Measurements from ENCODE around the gene GZF1. TPM values are rescaled to one million over a fixed set of nuclear protein-coding genes. Genes with fewer than 3 reads are reported as not detected.

GZF1 gene
- polyA plus RNA-seq, 1 donor: 8.8 TPM

- H3K27ac ChIP-seq (ENCODE audit: low read length): no peak overlapping the region
- no peaks in the 10 kb centered on the region for H3K9me3 ChIP-seq (ENCODE audit: control insufficient read depth, low read depth, low read length)
- peaks cover 37% of the 10 kb centered on the region for H3K36me3 ChIP-seq (ENCODE audit: control insufficient read depth, insufficient read depth, low read length)
- DNase-seq: no peak
- H3K4me3 ChIP-seq (ENCODE audit: low read length): no peak overlapping the region
- H3K27me3 ChIP-seq (ENCODE audit: control insufficient read depth, insufficient read depth, low read length): no peaks in the 10 kb centered on the region
- WGBS (ENCODE audit: insufficient coverage, low lambda C conversion rate): 100% methylated on average over 1 of the region's 3 CpGs
- no peaks in the 10 kb centered on the region for H3K4me1 ChIP-seq (ENCODE audit: control insufficient read depth, insufficient read depth, low read length)
These were observed 25.1 kb downstream of the GZF1 start for GRCh38 chr20:23387118-23387443.

GRCh38 chr20:23390091-23390774 lies 28.3 kb downstream of the GZF1 start:
- Histone ChIP-seq H3K4me3 (ENCODE audit: low read length) (no peak overlapping the region), H3K9me3 (ENCODE audit: control insufficient read depth, low read depth, low read length) (no peaks in the 10 kb centered on the region), H3K27me3 (ENCODE audit: control insufficient read depth, insufficient read depth, low read length) (no peaks in the 10 kb centered on the region), H3K4me1 (ENCODE audit: control insufficient read depth, insufficient read depth, low read length) (no peaks in the 10 kb centered on the region), H3K27ac (ENCODE audit: low read length) (no peak overlapping the region), H3K36me3 (ENCODE audit: control insufficient read depth, insufficient read depth, low read length) (peaks cover 57% of the 10 kb centered on the region)
- WGBS (ENCODE audit: insufficient coverage, low lambda C conversion rate): no CpG with 5 or more reads among the region's 1 CpG
- DNase-seq: no peak

- no peak for DNase-seq
- WGBS (ENCODE audit: insufficient coverage, low lambda C conversion rate): 92% methylated on average over 2 of the region's 4 CpGs
- no peaks in the 10 kb centered on the region for H3K4me1 ChIP-seq (ENCODE audit: control insufficient read depth, insufficient read depth, low read length)
- H3K4me3 ChIP-seq (ENCODE audit: low read length): no peak overlapping the region
- H3K27ac ChIP-seq (ENCODE audit: low read length): no peak overlapping the region
- H3K36me3 ChIP-seq (ENCODE audit: control insufficient read depth, insufficient read depth, low read length): peaks cover 56% of the 10 kb centered on the region
- no peaks in the 10 kb centered on the region for H3K27me3 ChIP-seq (ENCODE audit: control insufficient read depth, insufficient read depth, low read length)
- no peaks in the 10 kb centered on the region for H3K9me3 ChIP-seq (ENCODE audit: control insufficient read depth, low read depth, low read length)
These were observed 29.8 kb downstream of the GZF1 start for GRCh38 chr20:23391707-23392310.

GRCh38 chr20:23393996-23394775 lies 32.2 kb downstream of the GZF1 start:
- WGBS (ENCODE audit: insufficient coverage, low lambda C conversion rate): no CpG with 5 or more reads among the region's 4 CpGs
- Histone ChIP-seq H3K4me3 (ENCODE audit: low read length) (no peak overlapping the region), H3K4me1 (ENCODE audit: control insufficient read depth, insufficient read depth, low read length) (no peaks in the 10 kb centered on the region), H3K9me3 (ENCODE audit: control insufficient read depth, low read depth, low read length) (no peaks in the 10 kb centered on the region), H3K27me3 (ENCODE audit: control insufficient read depth, insufficient read depth, low read length) (no peaks in the 10 kb centered on the region), H3K27ac (ENCODE audit: low read length) (no peak overlapping the region), H3K36me3 (ENCODE audit: control insufficient read depth, insufficient read depth, low read length) (peaks cover 53% of the 10 kb centered on the region)
- DNase-seq: no peak

- no peaks in the 10 kb centered on the region for H3K27me3 ChIP-seq (ENCODE audit: control insufficient read depth, insufficient read depth, low read length)
- peaks cover 42% of the 10 kb centered on the region for H3K36me3 ChIP-seq (ENCODE audit: control insufficient read depth, insufficient read depth, low read length)
- no peaks in the 10 kb centered on the region for H3K4me1 ChIP-seq (ENCODE audit: control insufficient read depth, insufficient read depth, low read length)
- H3K9me3 ChIP-seq (ENCODE audit: control insufficient read depth, low read depth, low read length): no peaks in the 10 kb centered on the region
- no peak for DNase-seq
- no CpG with 5 or more reads among the region's 6 CpGs for WGBS (ENCODE audit: insufficient coverage, low lambda C conversion rate)
- H3K4me3 ChIP-seq (ENCODE audit: low read length): no peak overlapping the region
- no peak overlapping the region for H3K27ac ChIP-seq (ENCODE audit: low read length)
These were observed 35.1 kb downstream of the GZF1 start for GRCh38 chr20:23396950-23397627.

DNA sequence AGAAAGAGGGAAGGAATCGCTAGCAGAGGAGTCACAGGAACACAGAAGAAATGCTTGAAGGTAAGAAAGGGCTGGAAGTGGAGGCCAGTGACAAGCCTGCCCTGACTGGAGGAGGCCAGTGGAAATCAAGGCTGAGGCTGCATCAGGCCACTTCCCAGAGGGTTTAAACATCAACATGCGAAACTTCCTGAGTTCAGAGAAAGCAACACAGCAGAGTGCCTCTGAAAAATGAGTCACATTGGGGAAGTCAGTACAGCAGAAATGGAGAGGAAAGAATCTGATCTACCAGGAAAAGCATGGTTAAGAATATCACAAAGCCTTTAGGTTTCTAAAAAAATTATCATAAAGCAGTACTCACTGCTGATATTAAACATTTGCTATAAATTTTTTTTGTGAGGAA lies 36.0 kb downstream of the GZF1 start:
- no peak overlapping the region for H3K27ac ChIP-seq (ENCODE audit: low read length)

DNA sequence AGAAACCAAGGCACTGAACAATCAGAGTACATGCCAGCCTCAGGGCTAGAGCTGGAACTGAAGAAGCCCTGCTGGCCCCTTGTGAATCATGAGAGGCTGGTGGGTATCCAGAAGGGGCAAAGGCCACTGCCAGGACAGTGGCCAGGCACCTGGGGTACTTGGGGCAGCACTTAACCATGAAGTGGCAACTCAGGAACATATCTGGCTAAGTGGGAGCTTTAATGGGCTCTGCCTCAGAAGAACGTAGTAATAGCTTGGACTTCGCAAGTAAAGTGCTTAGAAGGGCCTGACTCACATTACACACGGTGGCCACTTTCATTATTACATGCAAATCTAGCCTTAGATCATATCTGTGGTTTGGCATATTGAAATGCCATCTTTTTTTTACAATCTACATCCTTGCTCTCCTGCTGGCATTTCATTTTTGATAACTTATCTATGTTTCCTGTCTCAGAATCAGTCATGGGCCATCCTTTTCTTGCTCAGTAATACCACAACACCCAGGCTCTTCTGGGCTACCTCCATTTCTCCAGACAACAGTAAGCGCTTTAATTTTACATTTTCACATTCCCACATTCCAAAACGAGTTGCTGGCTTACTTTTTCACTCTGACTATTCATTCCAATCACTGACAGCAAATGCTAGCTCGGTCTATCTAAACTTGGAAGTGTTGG lies 37.7 kb downstream of the GZF1 start:
- Histone ChIP-seq H3K4me3 (ENCODE audit: low read length) (no peak overlapping the region), H3K4me1 (ENCODE audit: control insufficient read depth, insufficient read depth, low read length) (no peaks in the 10 kb centered on the region), H3K27me3 (ENCODE audit: control insufficient read depth, insufficient read depth, low read length) (no peaks in the 10 kb centered on the region), H3K9me3 (ENCODE audit: control insufficient read depth, low read depth, low read length) (no peaks in the 10 kb centered on the region), H3K36me3 (ENCODE audit: control insufficient read depth, insufficient read depth, low read length) (peaks cover 19% of the 10 kb centered on the region), H3K27ac (ENCODE audit: low read length) (no peak overlapping the region)
- no peak for DNase-seq
- 76% methylated on average over 2 of the region's 6 CpGs for WGBS (ENCODE audit: insufficient coverage, low lambda C conversion rate)

More for the DNA sequence above, 36.0 kb downstream of the GZF1 start:
- Histone ChIP-seq H3K36me3 (ENCODE audit: control insufficient read depth, insufficient read depth, low read length) (peaks cover 37% of the 10 kb centered on the region), H3K9me3 (ENCODE audit: control insufficient read depth, low read depth, low read length) (no peaks in the 10 kb centered on the region), H3K27me3 (ENCODE audit: control insufficient read depth, insufficient read depth, low read length) (no peaks in the 10 kb centered on the region), H3K4me3 (ENCODE audit: low read length) (no peak overlapping the region), H3K4me1 (ENCODE audit: control insufficient read depth, insufficient read depth, low read length) (no peaks in the 10 kb centered on the region)
- no peak for DNase-seq
- 100% methylated on average over 1 of the region's 2 CpGs for WGBS (ENCODE audit: insufficient coverage, low lambda C conversion rate)

GRCh38 chr20:23401051-23401450 lies 39.1 kb downstream of the GZF1 start:
- Histone ChIP-seq H3K36me3 (ENCODE audit: control insufficient read depth, insufficient read depth, low read length) (peaks cover 13% of the 10 kb centered on the region), H3K27me3 (ENCODE audit: control insufficient read depth, insufficient read depth, low read length) (no peaks in the 10 kb centered on the region), H3K4me3 (ENCODE audit: low read length) (no peak overlapping the region), H3K4me1 (ENCODE audit: control insufficient read depth, insufficient read depth, low read length) (no peaks in the 10 kb centered on the region), H3K27ac (ENCODE audit: low read length) (no peak overlapping the region), H3K9me3 (ENCODE audit: control insufficient read depth, low read depth, low read length) (no peaks in the 10 kb centered on the region)
- no peak for DNase-seq
- WGBS (ENCODE audit: insufficient coverage, low lambda C conversion rate): 100% methylated on average over 2 of the region's 5 CpGs

GRCh38 chr20:23403751-23404150 lies 41.8 kb downstream of the GZF1 start:
- no peak overlapping the region for H3K27ac ChIP-seq (ENCODE audit: low read length)
- DNase-seq: no peak
- no peaks in the 10 kb centered on the region for H3K4me1 ChIP-seq (ENCODE audit: control insufficient read depth, insufficient read depth, low read length)
- peaks cover 10% of the 10 kb centered on the region for H3K36me3 ChIP-seq (ENCODE audit: control insufficient read depth, insufficient read depth, low read length)
- no peaks in the 10 kb centered on the region for H3K9me3 ChIP-seq (ENCODE audit: control insufficient read depth, low read depth, low read length)
- H3K4me3 ChIP-seq (ENCODE audit: low read length): no peak overlapping the region
- WGBS (ENCODE audit: insufficient coverage, low lambda C conversion rate): 80% methylated on average over 1 of the region's 5 CpGs
- H3K27me3 ChIP-seq (ENCODE audit: control insufficient read depth, insufficient read depth, low read length): no peaks in the 10 kb centered on the region

DNA sequence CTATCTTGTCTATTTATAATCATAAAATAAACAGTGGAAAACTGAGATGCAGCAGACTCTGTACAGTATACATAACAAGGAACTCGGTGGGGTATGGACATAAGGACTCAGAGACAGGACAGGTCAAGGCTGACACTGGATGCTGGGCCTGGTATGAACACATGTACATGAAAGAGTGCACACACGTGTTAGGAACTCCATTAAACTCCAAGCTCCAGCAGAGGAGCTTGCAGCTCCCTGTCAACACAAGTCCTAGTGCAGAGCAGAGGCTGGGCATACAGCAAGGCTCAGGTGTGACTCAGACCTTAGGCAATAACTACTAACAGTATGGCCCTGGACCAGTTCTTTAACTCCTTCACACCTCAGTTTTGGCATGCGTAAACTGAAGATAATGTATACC lies 42.2 kb downstream of the GZF1 start:
- WGBS (ENCODE audit: insufficient coverage, low lambda C conversion rate): no CpG with 5 or more reads among the region's 3 CpGs
- H3K27me3 ChIP-seq (ENCODE audit: control insufficient read depth, insufficient read depth, low read length): no peaks in the 10 kb centered on the region
- H3K4me1 ChIP-seq (ENCODE audit: control insufficient read depth, insufficient read depth, low read length): no peaks in the 10 kb centered on the region
- peaks cover 10% of the 10 kb centered on the region for H3K36me3 ChIP-seq (ENCODE audit: control insufficient read depth, insufficient read depth, low read length)
- DNase-seq: peak in 1 of 2 donors; percentile 12
- H3K27ac ChIP-seq (ENCODE audit: low read length): no peak overlapping the region
- no peak overlapping the region for H3K4me3 ChIP-seq (ENCODE audit: low read length)
- no peaks in the 10 kb centered on the region for H3K9me3 ChIP-seq (ENCODE audit: control insufficient read depth, low read depth, low read length)
